Activated CD8-positive, alpha-beta memory T cell treated with anti-CD3 and anti-CD28 coated beads, Interleukin-2, amount 50 U/mL, for 4 hours (primary cell): ENCODE results near the gene CNOT4.

Experiments
- DNase-seq: peaks from one replicate; pipeline ENCODE4 v3.0.0-alpha.2; 2020

Gene CNOT4

DNA sequence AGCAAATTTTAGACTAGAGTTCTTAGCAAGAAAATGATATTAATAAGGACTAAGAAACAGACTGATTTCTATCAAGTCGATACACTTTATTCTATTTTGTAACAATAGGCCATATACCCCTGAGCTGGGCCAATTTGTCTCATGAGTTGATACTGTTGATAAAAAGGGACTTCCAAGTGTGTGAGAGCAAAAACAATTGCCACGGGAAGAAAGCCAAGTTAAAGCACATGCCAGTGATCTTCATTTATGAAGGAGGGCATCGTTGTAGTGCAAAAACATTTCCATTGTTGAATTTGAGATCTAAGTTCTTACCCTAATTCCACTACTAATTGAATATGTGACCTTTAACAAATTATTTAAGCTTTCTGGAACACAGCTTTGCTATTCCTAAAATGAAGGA is 119.9 kb downstream of the CNOT4 start:
- DNase-seq: no peak

DNA sequence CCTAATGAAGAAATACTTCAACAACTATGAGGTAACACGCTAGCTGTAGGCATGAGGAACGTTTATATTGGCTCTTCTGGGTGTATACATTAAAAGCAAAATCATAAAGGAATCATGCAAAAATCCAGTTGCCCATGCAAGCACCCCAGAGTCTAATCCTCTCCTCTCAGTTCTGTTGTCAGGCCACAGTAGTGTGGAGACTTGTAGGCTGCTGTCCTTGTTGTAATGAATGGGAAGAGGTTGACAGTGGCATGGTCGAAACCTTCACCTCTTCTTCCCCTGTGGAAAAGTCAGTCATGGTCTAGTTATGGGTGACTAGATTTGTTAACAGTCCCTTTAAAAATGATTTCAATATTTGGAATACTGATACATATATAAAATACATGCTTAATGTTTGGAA is 121.3 kb downstream of the CNOT4 start:
- DNase-seq: no peak

DNA sequence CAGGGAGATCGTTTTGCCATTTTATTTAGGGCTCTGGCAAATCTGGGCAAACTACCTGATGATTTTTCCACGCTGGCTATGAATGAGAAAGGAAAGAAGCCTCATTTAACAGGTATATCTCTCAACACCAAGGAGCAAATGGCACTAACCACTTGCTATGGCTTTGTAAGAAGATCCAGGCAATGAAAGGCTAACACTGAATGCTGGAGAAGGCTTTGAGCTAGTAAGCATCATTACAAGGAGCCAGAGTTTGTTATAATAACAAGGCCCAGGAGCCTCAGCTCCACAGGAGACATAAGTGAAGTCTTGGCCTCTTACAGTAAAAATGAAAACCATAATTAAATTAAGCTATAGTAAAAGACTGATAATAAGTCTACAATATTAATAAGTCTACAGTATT is 123.1 kb downstream of the CNOT4 start:
- DNase-seq: no peak

DNA sequence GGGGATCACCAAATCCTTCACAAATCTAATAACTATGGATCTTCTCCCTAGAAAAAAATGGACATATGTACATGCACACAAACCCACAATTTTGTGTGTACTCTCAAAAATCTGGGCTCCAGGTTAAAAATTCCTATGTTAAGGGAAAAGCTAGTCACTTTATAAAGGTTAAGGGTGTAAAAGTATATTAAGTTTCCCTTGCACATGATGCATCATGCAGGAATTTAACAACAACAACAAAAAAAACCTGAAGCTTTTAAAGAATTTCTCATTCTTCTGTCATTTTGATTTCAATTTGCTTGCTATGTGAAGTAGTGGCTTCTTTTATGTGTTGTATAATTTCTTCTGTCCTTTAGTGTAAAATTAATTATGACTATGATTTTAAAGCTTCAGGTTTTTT is 123.7 kb downstream of the CNOT4 start:
- DNase-seq: no peak

DNA sequence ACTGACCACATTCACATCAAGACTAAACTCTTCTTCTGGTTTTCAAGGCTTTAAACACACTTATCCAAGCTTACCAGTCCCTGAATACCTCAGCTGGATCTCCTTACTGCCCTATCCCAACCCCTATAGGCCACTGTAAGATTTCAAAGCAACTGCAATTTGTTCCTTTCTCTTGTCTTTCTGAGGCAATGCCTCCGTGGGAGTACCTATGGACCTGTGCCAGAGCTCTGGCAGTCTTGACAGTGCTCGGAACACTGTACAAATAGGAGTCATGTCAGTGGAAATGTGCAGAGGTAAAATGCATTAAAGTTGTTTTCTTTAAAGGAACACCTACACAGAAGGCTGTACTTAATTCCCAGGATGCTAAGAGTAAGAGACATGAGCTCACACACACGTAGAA is 124.7 kb downstream of the CNOT4 start:
- DNase-seq: no peak

DNA sequence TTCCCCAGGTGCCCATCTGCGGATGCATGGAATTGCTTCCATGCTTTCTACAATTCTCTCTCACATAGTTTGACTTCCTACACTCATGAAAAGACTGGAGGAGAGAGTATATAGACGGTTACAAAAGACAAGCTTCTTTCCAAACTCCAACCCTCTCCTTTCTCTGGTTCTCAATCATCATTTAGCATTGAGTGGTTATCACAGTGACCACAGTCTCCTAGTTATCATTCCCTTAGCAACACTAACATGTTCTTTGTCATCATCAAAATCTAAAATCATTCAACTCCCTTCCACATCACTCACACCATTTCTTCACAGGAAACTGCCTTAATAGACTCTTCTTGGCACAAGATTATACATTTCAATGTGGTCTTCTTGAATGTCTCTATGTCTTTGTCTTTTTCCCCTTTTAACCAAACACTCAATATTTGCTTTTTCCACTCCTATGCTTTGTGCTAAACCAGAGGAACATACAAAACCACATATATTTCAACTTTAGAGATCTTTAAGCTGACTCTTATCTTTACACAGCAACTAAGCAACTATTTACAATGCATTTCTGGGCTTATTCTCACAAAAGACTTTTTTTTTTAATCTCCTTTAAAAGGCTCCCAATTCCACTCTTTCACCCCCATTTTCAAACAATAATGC is 126.3 kb downstream of the CNOT4 start:
- no peak for DNase-seq

DNA sequence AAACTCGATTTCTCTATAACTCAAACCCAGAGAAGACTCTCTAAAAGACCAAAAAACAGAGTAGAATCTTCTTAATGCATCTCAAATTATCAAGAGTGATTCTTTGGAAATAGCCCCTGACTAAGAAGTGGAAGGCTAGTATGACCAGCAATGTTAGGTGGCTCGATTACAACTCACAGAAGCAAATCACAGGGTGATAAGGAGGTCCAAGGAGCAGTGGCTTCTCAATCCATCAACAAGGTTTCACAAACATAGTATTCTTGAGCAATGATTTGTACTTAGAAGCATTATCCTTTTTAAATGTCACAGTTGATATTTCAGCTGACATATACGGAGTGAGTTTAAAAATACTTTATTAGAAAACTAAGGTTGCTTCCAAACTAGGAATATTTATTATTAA is 127.7 kb downstream of the CNOT4 start:
- no peak for DNase-seq

DNA sequence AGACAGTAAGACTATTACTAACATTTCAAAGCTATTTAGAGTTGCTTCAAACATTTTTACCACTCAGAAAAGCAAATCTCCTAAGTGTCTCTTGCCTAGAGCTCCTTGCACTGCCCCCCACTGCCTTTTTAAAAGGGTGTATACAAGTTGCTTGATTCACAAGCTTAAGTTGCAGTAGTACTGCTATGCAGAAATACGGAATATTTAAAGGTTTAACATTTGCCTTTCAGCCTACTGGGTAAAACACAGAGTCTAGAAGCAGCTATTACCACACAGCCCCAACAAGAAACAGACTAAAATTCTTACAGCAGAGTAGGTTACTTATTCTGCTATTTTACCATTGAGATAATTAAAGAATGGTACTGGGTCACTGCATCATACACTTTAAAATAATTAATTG is 128.5 kb downstream of the CNOT4 start:
- DNase-seq: no peak

DNA sequence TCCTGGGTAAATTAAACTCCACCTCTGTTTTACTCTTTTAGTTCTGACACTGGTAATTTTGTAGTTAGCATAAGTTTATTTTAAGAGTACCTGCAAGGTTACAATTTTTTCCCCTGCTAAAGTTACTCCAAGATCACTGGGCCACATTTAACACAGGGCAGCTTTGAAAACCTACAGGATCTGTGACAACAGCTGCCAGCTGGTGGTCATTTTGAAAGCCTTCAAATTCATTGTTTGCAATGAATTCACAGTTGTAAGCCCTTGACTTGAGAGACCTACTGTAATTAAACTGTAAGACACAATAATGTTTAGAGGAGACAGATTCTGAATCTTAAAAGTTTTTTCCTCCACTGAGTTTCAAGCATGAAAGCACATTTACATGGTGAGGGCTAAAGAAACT is 129.6 kb downstream of the CNOT4 start:
- no peak for DNase-seq

DNA sequence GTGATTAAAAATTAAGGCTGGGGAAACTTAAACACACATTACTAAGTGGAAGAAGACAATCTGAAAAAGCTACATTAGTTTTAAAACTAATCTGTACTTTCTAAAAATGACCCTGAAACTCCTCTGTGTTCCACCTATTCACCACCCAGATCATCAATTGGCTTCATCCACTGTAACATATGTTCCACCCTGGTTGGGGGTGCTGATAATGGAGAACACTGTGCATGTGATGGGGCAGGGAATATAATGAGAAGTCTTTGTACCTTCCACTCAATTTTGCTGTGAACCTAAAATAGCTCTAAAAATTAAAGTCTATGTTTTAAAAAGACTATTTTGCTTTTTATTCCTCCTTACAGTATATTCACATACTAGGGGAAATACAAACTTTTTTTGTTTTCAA is 132.7 kb downstream of the CNOT4 start:
- no peak for DNase-seq

DNA sequence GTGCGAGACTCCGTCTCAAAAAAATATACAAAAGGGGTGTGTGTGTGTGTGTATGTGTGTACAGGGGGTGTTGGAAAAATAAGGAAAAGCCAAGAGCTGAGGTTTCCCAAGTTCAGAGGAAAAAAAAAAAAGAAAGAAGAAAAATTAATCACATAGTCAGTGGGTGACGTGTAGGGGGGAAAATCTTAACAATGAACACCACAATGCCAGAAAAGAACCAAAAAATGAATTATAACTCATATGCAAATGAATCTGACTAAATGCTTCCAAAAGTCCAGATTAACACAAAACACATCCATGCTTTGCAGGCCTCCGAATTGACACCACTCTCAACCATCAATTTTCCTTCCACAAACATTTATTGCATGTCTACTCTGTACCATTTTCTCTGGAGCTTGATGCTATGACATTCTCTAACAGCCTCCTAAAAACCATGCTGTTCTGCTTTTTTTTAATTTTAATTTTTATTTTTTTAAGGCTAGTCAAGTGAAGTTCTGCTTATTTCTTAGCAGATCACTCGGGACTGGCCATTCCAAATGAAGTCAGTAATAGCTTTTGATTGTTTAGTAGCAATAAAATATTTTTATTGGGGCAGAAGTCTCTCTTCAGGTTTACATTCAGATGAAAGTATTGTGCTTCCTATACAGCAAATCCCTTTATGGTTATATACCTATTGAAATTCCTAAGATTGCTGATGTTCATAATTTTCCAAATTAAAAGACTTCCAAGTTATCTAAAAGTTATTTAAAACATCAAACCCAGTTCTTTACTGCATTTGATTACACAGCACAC is 133.8 kb downstream of the CNOT4 start:
- no peak for DNase-seq

DNA sequence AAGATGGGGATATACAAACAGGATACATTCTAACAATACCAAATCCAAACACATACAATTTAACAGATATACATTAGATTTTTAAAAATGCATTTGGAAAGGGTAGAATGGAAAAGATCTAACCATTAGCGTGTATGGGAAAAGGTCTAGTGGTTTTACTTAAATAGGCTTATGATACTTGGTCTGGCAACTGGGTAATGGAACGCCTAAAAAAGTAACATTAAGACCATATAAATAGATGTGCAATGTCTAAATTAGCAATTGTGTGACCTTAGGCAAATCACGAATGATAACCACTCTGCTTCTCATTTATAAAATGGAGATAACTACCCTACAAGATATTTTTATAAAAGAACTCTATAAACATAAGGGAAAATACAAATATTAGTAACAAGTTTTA is 135.2 kb downstream of the CNOT4 start:
- DNase-seq: no peak

DNA sequence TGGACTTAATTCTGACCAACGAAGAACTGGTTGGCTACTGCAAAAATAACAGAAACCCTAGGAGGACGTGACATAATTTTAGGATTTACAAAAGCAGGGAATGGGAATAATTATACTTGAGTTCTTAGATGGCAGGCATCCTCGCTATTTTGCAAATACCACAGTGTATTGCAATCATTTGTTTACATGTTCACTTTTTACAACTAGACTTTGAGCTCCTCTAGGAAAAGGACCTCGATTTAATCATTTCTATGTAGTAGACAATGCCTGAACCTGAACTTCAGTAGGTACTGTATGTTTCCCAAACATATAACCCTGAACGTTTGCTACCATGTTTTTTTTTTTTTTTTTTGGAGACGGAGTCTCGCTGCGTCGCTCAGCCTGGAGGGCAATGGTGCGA is 137.7 kb downstream of the CNOT4 start:
- no peak for DNase-seq

DNA sequence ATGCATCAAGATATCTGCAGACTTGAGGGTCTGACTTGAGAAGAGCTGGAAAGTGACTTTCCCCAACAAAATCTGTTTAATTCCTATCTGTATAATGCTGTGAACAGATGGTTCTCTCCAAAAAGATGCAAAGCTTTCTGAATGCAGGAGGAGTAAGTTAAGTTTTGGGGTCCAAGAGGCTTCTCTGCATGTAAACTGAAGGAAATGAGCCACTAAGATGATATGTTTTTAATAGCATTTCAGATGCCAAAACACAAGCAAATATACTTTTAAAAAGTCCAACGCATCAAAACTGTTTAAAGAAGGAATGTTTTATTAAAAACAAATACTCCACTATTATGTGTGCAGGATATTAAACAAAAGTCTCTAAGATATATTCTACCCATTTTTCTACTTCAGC is 139.2 kb downstream of the CNOT4 start:
- no peak for DNase-seq

DNA sequence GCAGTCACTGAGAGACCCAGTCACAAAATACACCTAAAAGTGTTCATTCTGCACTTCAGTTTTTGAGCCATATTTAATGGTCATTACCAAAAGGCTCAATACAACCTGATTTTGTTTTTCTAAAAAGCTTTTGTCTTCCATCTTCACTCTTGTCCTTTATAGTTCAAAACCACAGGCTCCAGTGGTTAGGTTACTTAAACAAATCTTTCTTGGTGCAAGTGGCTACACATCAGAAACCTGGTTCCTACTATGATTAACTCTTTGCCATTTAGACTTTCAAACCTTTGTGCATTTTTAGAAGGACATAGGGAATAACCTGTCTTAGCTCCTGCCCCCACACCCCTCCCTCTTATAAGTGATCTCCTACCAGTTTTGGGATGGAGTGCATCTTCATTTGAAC is 140.5 kb downstream of the CNOT4 start:
- no peak for DNase-seq

DNA sequence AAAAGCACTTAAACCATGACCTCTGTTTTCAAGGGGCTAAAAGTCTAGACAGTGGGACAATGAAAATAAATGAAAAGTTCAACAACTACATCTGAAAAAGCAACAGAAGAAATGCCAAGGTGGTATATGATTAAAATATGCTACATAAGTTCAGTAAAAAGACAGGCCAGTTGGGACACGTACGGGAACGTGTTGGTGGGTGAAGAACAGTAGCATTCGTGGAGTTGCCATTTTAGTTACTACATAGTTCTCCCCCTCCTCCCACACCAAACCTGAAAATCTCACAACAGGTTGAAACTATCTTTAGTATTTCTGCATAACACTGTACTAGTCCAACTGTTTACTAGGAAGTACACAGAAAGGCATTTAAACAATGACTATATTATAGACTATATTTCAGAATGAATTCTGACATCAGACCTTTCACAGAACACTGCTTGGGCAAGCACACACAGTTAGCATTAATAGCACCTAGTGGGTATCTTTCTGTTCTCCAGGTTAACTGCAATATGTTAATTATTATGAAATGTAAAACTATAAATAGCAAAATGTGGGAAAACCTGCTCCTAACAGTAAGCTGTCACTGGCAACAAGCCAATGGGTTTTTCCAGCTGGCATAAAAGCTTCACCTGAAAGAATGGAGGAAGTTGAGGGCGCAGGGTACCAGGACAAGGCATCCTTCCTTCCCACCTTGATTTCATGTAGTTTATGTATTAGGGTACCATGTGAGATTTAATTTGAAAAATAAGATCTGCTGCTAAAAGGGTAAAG is 141.3 kb downstream of the CNOT4 start:
- no peak for DNase-seq

DNA sequence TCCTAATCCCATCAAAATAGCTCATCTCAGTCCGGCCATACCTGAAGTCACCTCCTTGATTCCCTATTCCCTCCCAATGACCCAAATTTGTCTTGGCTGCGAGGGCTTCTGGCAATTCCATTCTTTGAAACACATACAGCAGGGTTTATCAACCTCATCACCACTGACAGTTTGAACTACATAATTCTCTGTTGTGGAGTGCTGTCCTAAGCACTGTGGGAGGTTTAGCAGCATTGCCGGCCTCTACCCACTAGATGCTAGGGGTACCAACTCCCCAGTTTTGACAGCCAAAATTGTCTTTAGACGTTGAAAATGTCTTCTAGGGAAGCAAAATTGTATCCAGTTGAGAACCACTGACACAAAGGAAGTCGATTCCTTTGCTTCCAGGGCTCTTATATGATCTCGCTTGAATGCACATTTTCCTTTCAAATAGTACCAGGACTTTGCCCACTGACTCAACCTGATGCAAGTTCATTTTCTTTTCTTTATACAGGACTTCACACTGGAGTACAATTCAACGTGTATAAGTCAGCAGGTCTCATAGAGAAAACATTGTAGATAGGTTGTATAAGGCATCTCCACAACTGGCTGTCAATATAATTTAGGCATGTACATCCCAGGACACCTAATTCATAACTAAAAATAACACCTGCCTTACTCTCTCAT is 142.9 kb downstream of the CNOT4 start:
- no peak for DNase-seq

DNA sequence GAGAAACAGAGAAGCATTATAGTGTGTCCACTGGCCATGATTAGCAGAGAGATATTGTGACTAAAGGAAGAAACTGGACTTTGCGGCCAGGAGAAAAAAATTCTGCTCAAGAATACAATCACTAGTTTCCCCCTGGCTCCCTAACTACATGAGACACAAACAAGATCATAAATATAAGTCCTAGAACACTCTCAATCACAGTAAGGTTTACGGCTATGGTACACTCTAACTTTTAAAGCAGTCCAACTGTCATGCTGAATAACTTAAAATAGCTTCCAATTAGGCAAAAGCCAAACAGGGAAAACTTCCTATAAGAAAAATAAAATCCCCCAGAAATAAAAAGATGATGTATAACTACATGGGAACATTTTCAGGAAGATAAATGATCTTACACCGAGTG is 144.2 kb downstream of the CNOT4 start:
- no peak for DNase-seq

DNA sequence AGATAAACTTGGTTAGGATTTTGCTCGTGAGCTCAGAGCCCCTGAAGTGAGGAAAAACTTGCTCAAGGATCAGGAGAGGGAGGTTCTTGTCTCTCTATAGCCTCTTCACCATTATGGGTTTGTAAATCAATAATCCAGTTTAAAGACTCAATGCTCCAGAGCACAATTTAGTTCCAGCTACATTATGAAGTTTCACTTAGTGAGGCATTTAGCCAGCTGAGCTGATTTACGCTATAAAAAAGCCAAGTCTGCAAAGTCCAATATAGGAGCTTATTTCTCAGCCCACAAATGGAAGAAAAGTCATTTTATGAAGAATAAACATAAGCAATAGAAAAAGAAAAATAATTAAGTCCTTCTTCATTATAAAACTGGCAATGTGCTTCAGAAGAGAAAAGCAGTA is 145.7 kb downstream of the CNOT4 start:
- DNase-seq: no peak

DNA sequence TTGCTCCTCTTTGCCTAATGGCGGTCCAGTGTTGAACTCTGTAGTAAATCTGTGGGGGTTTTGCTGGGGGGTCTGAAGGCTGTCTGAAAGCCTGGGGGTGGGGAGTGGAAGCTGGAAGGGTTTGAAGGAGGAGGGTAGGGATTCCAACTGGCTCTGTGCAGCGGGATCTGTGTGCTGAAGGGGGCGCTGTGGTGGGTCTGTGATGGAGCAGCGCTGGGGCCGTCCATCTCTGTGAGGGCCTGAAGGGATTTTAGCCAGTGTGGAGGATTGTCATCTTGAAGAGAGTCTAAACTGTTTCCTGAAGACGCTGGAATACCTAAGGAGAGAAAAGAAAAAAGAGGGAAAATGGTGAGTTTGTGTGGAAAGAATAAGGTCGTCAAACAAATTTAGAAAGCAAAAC is 147.0 kb downstream of the CNOT4 start:
- DNase-seq: no peak

DNA sequence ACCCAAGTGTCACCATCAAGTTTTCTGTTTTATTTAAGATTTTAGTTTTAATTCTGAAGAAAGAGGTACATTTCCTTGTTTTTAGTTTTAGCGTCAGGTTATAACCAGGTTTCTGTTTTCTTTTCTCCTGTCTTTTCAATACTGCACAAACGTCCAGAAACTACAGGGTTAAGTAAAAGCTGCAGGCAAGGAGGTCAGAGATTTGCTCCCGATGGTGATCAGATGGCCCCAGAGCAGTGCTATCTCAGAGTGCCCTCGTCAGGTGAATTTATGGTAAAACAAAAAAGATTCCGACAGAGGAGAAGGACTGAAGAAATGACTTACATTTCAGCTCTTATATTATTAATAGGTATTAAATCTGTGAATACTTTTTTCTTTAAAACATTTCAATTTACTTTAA is 148.1 kb downstream of the CNOT4 start:
- no peak for DNase-seq

DNA sequence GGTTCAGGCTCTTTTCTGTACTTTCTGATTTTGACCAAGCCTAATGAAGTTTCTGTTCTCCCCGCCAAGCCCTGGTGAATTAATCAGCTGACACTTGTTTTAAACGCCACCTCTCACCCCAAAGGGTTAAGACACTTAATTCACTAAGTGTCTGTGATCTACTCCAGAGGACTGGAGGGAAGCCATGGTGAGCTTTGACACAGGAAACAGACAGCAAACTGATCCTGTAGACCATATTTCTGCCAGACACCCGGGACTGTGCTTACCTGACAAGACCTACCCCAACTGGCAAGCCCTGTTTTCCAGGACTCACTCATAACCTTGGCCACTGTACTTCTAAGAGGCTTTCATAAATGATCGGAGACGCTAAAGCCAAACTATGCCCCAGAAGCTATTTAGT is 150.3 kb downstream of the CNOT4 start:
- no peak for DNase-seq

DNA sequence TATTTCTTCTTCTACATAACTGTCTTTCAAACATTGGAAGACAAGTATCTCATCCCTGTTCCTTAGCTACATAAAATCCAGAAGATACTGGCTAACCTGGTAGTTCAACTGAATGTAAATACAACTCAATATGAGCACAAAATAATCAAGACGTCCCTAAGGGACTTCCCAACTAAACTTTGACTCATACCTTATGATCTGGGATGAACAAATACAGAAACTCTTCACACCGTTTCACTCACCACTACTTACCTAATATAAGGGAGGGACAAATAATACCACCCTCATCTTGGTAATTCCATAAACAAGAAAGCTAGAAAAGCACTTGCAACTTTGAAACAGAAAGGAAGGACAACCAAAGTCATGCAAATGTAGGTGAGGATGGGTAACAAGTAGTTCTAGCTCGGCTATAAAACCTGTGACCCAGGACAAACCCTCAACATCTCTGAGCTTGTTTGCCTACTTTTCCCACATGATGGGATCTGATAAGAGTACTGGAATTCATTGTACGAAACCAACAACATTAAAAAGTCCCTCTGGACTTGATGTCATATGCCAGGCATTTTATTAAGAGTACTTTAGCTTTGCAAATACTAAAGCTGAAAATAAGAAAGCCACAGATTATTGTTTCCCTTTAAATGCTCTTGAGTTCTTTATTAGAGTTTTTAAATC is 154.4 kb downstream of the CNOT4 start:
- no peak for DNase-seq
